GM19035 (cell line): ENCODE data around the gene C16orf86.

Experiments used
- ATAC-seq: cut with Tn5 transposase; IDR thresholded peaks from one replicate; pipeline ENCODE4 v1.9.1; 2021; ENCODE audit not compliant: unreplicated experiment

C16orf86 gene

DNA sequence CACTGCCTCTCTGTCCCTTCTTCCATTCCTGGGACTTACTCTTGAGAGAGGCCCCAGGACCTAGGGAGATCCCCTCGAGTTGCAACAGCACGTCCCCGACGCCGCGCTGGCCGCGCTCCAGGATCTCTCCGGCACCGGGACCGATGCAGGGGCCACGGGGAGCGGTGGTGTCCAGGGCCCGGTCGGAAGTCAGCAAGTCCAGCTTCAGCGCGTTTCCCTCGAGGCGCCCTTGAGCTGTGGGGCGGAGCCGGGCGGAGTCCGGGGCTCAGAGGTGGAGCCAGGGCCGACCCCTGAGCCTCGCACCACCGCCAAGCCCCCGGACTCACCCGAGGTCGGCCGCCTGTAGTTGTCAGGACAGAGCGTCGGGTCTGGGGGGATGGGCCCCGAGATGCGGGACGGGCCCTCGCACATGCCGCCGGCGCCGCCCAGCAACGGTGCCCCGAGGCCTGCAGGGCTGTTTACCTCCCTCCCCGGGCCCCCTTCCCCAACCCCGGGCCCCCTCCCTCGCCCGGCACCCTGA, 522 bp upstream of the C16orf86 start:
- no peak for ATAC-seq

DNA sequence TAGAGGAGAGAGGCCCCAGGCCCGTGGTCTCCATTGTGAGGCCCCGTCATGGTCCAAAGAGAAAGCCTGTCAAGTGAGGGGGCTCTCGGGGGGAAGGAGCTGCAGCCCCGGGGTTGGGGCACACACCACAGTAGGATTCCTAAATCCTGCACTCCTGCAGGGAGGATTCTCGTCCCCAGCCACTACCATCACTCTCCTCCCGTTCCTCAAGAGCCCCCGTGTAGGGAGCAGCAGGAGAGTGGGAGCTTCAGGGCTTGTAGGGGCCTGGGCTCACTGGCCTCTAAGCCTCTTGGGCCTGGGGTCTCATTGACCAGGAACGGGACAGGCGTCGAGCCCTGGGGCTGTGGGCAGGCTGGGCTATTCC, 821 bp downstream of the C16orf86 start:
- ATAC-seq, result no peak

DNA sequence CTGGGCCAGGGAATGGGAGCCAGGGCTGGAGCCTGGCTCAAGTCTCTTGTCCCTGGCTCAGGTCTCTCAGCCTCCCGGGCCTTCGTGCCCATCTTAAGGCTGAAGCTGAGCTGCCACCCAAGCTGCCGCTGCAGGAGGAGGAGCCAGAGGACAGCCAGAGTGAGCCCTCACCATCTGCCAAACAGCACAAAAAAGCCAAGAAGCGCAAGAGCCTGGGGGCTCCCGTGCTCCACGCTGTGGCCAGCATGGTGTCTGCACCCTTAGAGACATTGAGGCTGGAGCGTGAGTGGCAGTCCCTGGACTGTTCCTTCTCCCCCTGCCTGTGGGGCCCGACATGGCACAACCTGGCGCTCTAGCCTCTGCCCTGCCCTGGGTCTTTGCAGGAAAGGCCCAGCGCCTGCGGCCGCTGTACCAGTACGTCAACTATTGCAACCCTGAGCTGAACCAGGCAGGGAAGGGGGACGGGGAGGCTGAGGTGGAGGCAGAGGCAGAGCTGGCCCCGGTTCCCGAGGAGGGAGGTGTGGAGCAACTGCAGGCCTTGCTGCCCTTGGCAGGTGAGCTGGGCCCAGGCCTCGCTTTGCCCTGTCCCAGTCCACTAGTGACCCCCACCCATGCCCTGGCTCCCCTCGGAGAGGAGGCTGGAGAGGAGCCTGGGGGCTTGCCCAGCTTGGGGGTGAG, 1.3 kb downstream of the C16orf86 start:
- ATAC-seq, result peak; percentile 74

DNA sequence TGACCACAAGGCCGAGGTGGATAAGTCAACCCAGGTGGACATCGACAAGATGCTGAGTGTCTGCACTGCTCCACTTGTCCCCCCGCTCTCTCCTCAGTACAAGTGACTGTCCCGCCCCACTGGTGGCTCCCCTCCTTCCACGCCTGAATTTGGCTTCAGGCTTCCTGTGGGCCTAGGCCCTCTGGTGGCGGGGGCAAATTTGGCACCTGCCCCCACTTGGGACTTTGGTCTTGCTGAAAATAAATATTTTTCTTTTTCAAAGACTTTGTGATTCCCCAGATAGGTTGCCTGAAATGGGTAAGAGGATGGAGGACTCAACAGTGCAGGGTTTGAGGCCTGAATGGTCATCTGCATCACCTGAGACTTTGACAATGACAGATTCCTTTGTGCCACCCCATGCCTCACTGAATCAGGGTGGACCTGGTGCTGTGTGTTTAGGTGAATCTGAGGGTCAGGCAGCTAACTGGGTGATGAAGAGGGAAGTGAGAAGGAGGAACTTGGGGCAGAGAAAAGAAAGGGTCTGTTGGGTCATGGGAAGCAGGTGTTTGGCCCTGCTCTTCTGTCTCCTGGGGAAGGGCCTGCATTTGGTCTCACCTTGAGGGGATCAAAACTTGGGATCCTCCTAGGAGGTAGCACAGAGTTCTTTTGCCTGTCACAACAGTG, 2.0 kb downstream of the C16orf86 start:
- no peak for ATAC-seq

DNA sequence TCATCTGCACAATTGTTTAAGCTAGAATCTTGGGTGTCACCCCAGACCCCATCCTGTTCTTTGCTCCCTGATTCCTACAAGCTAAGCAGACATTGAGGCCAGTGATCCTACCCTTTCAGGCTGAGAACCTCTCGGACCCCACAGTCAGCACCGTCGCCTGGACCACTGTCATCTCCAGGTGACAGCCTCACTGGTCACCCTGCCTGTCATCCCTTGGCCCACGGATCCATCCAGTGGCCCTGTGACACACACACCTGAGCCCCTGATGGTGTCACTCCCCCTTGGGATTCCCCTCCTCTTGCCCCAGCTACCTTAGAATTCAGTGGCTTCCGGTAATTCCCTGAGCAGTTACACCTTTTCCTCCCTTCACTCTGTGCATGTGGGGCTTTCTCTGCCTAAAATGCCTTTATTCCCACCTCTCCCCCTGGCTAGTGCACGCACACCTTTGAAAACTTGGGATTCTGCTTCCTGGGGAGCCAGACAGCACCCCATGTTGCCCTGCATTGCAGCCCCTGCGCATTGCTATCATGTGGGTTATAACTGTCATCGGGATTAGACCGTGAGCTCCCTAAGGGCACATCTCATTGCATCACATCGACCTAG, 3.0 kb downstream of the C16orf86 start:
- no peak for ATAC-seq

DNA sequence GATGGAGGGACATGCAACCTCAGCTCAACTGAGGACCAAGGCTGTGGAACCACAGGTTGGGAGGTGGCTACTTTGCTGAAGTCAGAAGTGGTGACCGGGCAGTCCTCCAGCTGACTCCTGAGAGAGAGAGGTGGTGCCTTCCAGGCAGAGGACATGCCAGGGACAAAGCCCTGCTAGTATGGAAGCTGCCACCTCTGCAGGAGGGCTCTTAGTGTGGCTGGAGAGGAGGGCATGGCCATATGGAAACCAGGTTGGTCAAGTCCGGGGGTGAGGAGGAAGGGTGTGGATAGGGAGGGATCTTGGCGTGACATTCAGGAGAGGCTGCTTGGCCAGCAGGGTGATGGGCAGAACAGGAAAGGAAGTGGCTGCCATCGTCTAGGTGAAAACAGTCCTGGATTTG, 5.7 kb downstream of the C16orf86 start:
- no peak for ATAC-seq

DNA sequence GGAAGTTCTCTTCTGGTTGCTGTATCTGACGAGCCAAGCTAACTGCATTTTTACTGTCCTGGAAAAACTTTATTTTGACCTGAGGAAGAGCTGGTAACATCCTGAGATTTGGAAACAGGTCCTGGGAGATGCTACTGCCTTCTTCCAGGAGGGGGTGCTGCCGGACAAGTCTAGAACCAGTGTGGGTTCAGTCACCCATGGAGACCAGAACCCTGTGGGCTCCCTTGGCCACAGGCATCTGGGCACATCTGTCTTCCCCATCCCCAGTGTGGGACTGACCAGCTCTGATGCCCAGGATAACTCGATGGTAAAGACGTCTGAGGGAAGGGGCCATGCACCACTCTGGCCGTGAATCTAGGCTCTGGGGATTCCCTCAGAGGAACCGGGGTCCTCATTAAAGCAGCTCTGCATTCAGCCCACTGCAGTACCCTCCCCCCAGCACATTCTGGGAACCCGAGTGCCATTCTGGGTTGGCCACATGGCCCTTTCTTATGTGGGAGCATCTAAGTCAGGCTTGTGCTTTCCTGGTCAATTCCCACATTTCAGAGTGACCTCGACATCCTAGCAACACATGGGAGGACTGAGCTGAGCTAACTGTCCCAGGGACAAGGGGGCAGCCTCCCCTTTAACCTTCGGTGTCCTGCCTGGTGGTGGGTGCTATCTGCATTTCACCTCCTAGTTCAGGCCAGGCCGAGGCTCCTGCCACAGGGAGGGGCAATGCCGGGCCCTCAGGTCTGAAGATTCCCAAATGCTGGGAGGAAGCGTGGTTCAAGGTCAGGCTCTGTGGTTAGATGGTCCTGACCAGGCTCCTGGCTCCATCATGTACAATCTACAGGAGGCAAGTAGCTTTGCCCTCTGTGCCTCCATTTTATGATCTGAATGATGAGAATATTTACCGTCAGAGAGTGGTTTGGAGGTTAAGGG, 6.4 kb downstream of the C16orf86 start:
- no peak for ATAC-seq

DNA sequence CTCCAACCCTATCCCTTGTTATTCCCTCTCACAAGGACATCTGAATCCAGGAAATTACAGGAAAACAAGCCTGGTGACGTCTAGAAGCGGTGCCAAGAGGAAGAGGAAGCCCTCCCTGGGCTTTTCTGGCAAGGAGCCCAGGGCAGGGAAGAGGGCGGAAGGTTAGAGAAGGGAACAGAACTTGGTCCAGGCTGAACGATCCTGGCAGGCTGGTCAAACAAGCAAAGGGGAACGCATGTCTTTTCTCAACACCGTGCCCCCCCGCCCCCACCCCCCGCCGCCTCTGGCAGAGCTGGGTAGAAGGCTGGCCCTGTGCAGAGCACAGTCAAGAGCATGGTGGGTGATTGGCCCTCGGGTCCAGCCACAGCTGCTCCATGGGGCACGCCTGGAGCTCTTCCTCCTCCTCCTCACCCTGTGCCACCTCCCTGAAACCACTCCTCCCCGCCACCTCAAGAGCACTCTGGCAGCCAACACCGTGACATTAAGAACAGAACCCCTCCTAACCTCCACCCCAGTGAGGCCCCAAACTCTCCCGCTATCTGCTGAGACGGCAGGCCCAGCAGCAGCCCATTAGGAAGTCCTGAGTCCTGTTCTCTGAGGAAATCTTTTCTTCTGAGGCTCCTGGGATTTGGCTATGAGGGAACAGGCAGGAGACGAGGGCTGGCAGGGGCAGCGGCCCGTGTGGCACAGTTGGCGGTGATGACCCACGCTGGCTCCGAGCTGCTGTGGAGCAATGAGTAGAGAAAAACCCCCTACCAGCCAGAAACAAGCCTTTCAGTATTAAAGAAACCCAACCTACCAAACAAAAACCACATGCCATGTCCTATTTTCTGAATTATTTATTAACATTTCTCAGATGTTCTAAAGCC, 7.3 kb downstream of the C16orf86 start:
- no peak for ATAC-seq

DNA sequence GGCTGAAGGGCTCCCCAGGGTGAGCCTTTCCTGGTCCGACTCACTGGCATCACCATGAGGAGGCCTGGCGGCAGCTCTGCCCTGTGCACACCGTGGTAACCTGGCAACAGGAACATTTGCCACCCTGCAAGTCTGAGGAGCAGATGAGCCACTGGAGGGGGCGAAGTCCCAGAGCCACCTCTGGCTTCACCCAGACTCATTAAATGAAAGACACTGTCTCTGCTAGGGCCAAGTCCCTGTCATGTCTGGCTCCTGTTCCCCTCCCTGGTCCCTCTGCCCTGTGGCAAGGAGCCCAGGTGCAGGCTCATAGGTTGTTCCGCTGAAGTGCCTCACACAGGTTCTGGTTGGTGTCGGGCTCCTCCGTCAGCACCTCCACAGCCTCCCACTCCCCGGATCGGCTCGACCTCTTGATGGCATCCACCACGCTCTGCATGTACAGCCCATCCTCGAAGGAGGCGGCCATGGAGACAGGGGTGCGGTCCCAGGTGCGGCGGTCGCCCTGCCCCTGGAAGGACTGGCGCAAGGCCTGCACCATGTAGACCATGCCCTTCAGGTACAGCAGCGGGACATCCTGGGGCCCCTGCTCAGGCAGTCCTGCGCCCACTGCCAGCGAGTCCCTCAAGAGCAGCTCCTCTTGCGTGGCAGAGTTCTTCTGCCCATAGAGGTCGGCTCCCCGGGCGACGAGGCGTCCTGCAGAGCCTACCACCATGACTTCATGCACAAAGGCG, 8.4 kb downstream of the C16orf86 start:
- ATAC-seq, result no peak

DNA sequence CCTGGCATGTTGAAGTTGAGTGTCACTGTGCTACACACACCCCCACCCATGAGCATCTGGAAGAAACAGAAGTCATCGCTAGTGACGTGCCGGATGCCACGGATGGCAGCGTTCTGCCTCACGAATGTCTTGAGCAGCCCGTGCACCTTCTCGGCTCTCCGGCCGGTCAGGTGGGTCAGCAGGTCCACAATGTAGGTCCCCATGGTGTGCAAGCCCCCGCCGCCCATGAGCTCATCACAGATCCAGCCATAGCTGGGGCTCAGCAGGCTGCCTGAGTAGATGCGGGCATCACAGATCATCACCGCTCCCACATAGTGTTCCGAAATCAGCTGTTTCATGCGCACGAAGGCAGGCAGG, 8.9 kb downstream of the C16orf86 start:
- ATAC-seq, result no peak

DNA sequence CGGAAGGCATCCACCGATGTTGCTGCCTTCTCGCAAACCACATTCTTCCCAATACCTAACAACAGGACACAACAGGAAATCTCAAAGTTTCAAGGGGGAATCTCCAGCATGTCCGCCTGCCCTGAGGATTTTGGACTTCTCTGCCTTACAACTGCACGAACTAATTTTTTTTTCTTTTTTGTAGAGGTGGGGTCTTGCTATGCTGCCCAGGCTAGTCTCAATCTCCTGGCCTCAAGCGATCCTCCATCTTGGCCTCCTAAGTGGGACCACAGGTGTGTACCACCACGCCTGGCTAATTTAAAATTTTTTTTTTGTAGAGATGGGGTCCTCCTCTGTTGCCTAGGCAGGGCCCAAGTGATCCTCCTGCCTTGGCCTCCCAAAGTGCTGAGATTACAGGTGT, 9.4 kb downstream of the C16orf86 start:
- no peak for ATAC-seq

DNA sequence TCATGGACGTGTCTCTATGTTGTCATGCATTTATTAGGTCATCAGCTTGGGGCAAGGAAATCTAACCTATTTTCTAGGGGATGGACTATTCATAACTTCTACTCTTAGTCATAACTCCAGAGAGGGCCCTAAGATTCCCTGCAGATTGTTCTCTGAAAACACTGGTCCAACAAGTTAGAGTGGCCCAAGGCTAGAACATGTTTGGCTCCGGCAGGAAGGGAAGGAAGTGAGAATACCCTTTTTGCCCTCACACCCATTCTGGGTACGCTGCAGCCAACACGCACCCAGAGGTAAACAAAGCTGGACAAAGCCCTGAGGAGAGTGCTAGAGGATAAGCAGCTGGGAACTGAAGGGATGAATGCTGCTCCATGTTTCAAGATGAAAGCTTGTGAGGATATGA, 9.9 kb downstream of the C16orf86 start:
- no peak for ATAC-seq

DNA sequence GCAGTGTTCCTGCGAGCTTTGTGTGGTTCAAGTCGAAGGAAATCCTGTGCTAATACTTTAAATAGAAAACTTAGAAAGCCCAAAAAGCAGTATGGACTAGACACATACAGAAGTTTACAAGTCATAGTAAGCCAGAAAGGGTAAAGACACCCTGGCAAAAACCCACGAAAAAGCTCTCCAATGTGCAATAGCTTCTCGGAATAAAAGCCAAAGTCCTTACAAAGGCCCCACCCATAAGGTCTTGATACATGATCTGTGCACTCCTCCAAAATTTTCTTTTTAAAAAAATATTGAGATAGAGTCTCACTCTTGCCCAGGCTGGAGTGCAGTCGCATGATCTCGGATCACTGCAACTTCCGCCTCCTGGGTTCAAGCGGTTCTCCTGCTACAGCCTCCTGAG, 10.3 kb downstream of the C16orf86 start:
- ATAC-seq, result no peak

DNA sequence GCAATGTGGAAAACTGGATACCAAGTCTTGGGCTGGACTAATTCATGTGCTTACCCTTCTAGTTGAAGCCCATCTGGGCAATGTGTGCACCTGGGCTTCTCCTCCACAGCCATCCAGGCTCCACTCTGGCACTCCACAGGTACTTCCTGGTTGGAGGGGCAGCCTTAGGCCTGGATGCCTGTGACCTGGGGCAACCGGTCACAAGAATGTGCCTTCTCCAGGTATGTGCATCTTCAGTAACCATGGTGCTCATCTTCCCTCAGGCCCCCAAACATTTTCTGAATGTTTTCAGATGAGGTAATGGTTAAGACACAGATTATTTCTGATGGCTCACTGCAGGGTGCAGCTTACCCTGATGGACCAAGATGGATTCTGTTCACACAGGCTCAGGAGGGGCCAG, 11.1 kb downstream of the C16orf86 start:
- no peak for ATAC-seq

DNA sequence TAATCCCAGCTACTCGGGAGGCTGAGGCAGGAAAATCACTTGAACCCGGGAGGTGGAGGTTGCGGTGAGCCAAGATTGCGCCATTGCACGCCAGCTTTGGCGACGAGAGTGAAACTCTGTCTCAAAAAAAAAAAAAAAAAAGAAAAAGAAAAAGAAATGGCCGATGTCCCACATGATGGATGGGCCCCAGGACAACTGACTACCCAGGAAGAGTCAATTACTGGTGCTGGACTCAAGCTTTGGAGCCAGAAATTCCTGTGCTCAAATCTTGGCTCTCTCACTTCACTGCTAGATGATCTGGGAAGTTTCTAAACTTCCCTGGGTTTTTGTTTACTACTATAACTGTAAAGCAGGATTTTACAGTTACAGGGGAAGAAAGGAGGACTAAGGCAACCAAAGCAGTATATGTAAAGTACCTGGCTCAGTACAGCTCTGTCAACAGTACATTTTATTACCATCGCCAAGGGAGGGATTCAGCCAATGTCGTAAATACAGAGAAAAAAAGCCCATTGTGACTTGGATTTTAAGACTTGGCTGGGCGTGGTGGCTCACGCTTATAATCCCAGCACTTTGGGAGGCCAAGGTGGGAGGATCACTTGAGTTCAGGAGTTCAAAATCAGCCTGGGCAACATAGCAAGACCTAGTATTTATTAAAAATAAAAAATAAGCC, 11.9 kb downstream of the C16orf86 start:
- no peak for ATAC-seq

DNA sequence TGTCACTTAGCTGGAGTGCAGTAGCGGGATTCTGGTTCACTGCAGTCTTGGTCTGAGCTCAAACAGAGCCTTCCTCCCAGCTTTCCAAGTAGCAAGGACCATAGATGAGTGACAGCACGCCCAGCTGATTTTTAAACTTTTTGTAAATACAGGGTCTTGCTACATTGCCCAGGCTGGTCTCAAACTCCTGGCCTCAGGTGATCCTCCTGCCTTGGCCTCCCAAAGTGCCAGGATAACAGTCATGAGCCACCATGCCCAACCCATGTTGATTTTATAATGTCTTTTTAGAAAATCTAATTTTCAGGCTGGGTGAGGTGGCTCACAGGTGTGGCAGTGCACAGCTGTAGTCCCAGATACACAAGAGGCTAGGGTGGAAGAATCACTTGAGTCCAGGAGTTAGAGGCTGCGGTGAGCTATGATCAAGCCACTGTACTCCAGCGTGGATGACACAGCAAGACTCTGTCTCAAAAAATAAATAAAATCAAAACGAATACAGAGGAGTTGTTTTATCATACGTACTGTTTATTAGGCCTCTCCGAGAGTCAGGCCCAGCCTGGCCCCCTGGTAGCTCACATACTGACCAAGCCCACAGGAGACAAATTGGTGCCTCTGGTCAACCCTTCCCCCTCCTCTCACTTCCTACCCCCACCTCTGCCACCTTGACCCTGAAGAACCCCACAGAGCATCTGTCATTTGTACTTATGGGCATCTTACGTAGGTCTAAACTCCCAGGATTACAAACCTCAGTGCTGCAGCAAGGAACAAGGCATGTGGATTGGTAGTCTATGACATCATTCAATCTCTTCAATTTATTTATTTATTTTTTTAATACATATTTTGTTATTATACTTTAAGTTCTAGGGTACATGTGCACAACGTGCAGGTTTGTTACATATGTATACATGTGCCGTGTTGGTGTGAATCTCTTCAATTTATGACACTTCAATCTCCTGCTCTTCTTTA, 13.6 kb downstream of the C16orf86 start:
- no peak for ATAC-seq

DNA sequence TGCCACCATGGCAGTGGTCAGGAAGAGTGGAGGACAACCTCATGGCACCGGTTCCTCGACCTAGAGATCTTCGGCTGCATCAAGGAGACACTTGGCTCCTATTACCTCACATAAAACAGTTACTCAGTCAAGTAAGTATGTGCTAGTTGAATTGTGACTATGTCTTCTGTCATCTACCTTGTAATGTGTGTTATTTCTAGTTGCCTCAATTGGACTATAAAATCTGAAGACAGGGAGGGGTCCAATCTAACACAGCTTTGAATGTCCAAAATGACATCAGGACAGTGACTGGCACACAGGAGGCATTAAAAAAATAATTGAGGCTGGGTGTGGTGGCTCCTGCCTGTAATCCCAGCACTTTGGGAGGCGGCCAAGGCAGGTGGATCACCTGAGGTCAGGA, 17.2 kb downstream of the C16orf86 start:
- no peak for ATAC-seq
